HCT116 (cell line): ENCODE measurements around the gene C14orf93. TPM values are rescaled to one million over a fixed set of nuclear protein-coding genes. Genes with fewer than 3 reads are reported as not detected.

Experiments used
- ATAC-seq: fragments of 200-7000 bp; cut with Tn5 transposase; 2 replicates; pipeline ENCODE4 v1.9.1; 2020; ENCODE audit warnings: mild to moderate bottlenecking, moderate library complexity
- BruUV-seq: library from RNA; stranded (reverse); fragments of 400-500 nt; replicated peaks from 2 replicates; lab custom pipeline; 2021; lab: Mats Ljungman, UMichigan
- CTCF ChIA-PET: fragments of 300-600 bp; sonication (Branson Sonifier 250); formaldehyde crosslinking; loops from one replicate; lab custom pipeline; 2021; ENCODE audit warnings: antibody characterized with exemption; lab: Charles Lee
- POLR2A ChIA-PET: fragments of 300-600, 350-600 bp; sonication (Branson Sonifier 250); formaldehyde crosslinking; loops from one replicate; lab custom pipeline; 2021; ENCODE audit warnings: antibody characterized with exemption; lab: Charles Lee
- RAD21 ChIA-PET, 2 experiments: fragments of 300-600 bp; sonication (Branson Sonifier 250); formaldehyde crosslinking; loops; one replicate each; lab custom pipeline; 2023; ENCODE audit warnings: low total read pairs in 2 of 2; ENCODE audit not compliant: uncharacterized antibody in 2 of 2, unreplicated experiment in 2 of 2, low non-redundant PET in 1 of 2; lab: Charles Lee
- DNase-seq: peaks from one replicate; pipeline ENCODE4 v3.0.0-alpha.2; 2010; ENCODE audit warnings: low read depth, low spot score
- H2AFZ ChIP-seq: fragments of 200-600 bp; shearing (Covaris generic), sonication (generic); 2 replicates; pipeline ENCODE4 v1.6.1; 2017; ENCODE audit warnings: low read depth, mixed run types, mixed read lengths, antibody characterized with exemption, low read length; ENCODE audit not compliant: poor library complexity, severe bottlenecking
- H3K27ac ChIP-seq: 2 replicates; pipeline ENCODE4 v1.5.1; 2012; ENCODE audit warnings: low read depth, low read length
- H3K27me3 ChIP-seq: fragments of 200-600 bp; sonication (generic); 2 replicates; pipeline ENCODE4 v1.6.1; 2016; ENCODE audit warnings: mixed run types, low read length, mixed read lengths; ENCODE audit not compliant: insufficient read depth
- H3K36me3 ChIP-seq, 2 experiments: fragments of 200-500 bp in 1 of 2; fragments of 200-600 bp in 1 of 2; sonication (Bioruptor generic) in 1 of 2; sonication (generic) in 1 of 2; 2 replicates each; pipeline versions ENCODE4 v1.5.1 to v1.6.1; 2014 to 2016; ENCODE audit warnings: low read length in 2 of 2, inconsistent platforms in 1 of 2, mixed read lengths in 1 of 2, mixed run types in 1 of 2; ENCODE audit not compliant: insufficient read depth in 2 of 2, control insufficient read depth in 1 of 2
- H3K4me1 ChIP-seq, 2 experiments: fragments of 200-600 bp in 1 of 2; sonication (generic) in 1 of 2; 2 replicates each; pipeline versions ENCODE4 v1.5.1 to v1.6.1; 2012 to 2017; ENCODE audit warnings: low read length in 2 of 2, inconsistent platforms in 1 of 2, mild to moderate bottlenecking in 1 of 2, mixed read lengths in 1 of 2, mixed run types in 1 of 2, moderate library complexity in 1 of 2; ENCODE audit not compliant: insufficient read depth in 2 of 2, control insufficient read depth in 1 of 2
- H3K4me2 ChIP-seq: fragments of 200-600 bp; sonication (generic); 2 replicates; pipeline ENCODE4 v1.6.1; 2017; ENCODE audit warnings: mixed run types, low read length, mixed read lengths
- H3K4me3 ChIP-seq, 2 experiments: fragments of 200-600 bp in 1 of 2; sonication (generic) in 1 of 2; replicated peaks in 1 of 2; 2 replicates each; pipeline ENCODE4 v1.5.1; 2011 to 2016; ENCODE audit warnings: low read length in 2 of 2, control low read depth in 1 of 2, low read depth in 1 of 2, mild to moderate bottlenecking in 1 of 2, mixed read lengths in 1 of 2, mixed run types in 1 of 2
- H3K79me2 ChIP-seq: fragments of 200-600 bp; sonication (generic); 2 replicates; pipeline ENCODE4 v1.6.1; 2017; ENCODE audit warnings: mild to moderate bottlenecking, mixed run types, low read length, moderate library complexity, mixed read lengths; ENCODE audit not compliant: insufficient read depth
- H3K9ac ChIP-seq: fragments of 200-600 bp; sonication (generic); 2 replicates; pipeline ENCODE4 v1.6.1; 2016; ENCODE audit warnings: low read length, mixed read lengths
- H3K9me2 ChIP-seq: fragments of 200-600 bp; sonication (generic), shearing (Covaris generic); 2 replicates; pipeline ENCODE4 v1.6.1; 2017; ENCODE audit warnings: mixed run types, mild to moderate bottlenecking, moderate library complexity; ENCODE audit not compliant: insufficient read depth
- H3K9me3 ChIP-seq, 2 experiments: fragments of 200-500 bp in 1 of 2; fragments of 200-600 bp in 1 of 2; sonication (Bioruptor generic) in 1 of 2; sonication (generic) in 1 of 2; 2 replicates each; pipeline ENCODE4 v1.6.1; 2014 to 2017; ENCODE audit warnings: low read length in 2 of 2, mixed read lengths in 2 of 2, inconsistent platforms in 1 of 2, low read depth in 1 of 2, mild to moderate bottlenecking in 1 of 2, mixed run types in 1 of 2, moderate library complexity in 1 of 2; ENCODE audit not compliant: control insufficient read depth in 1 of 2, insufficient read depth in 1 of 2
- H4K20me1 ChIP-seq: fragments of 200-600 bp; sonication (generic), shearing (Covaris generic); 2 replicates; pipeline ENCODE4 v1.6.1; 2017; ENCODE audit warnings: mixed run types, mild to moderate bottlenecking, moderate library complexity; ENCODE audit not compliant: insufficient read depth
- CBX3 ChIP-seq: IDR thresholded peaks from 2 replicates; pipeline ENCODE4 v1.6.1; 2012; ENCODE audit warnings: low read depth
- EZH2 ChIP-seq: fragments of 200-600 bp; sonication (generic); IDR thresholded peaks from 2 replicates; pipeline ENCODE4 v1.6.1; 2017; ENCODE audit warnings: antibody characterized with exemption, mixed run types
- EZH2phosphoT487 ChIP-seq: fragments of 200-600 bp; IDR thresholded peaks from 2 replicates; pipeline ENCODE4 v1.6.1; 2018; ENCODE audit warnings: antibody characterized with exemption, borderline replicate concordance
- FOSL1 ChIP-seq: IDR thresholded peaks from 2 replicates; pipeline ENCODE4 v1.6.1; 2012; ENCODE audit warnings: low read depth
- JUND ChIP-seq: IDR thresholded peaks from 2 replicates; pipeline ENCODE4 v1.6.1; 2012
- POLR2A ChIP-seq: IDR thresholded peaks from 2 replicates; pipeline ENCODE4 v1.7.0; 2011; ENCODE audit warnings: borderline replicate concordance; ENCODE audit not compliant: insufficient read depth, insufficient read length; ENCODE audit errors: extremely low read depth
- POLR2AphosphoS5 ChIP-seq: IDR thresholded peaks from 2 replicates; pipeline ENCODE4 v1.6.1; 2011; ENCODE audit warnings: mild to moderate bottlenecking, low read depth, low read length, moderate library complexity
- SIN3A ChIP-seq: IDR thresholded peaks from 2 replicates; pipeline ENCODE4 v1.6.1; 2012; ENCODE audit warnings: low read depth
- SRF ChIP-seq: IDR thresholded peaks from 2 replicates; pipeline ENCODE4 v1.6.1; 2012; ENCODE audit warnings: low read depth
- intact Hi-C: fragments of 100-400 bp; cut with micrococcal nuclease; formaldehyde crosslinking; loops from 2 replicates; pipeline ENCODE4 v1.10.0; 2022
- total RNA-seq: library from RNA; stranded (reverse); gene quantifications from one replicate; pipeline ENCODE4 v1.2.1, GENCODE V29; 2021; ENCODE audit not compliant: unreplicated experiment
- TF ChIP-seq, protein P1 (sequence below): IDR thresholded peaks from 2 replicates; pipeline ENCODE4 v1.6.1; 2012
- TF ChIP-seq, protein P2 (sequence below): IDR thresholded peaks from 2 replicates; pipeline ENCODE4 v1.6.1; 2012; ENCODE audit warnings: low read depth
- TF ChIP-seq, protein P3 (sequence below): IDR thresholded peaks from 2 replicates; pipeline ENCODE4 v1.6.1; 2012

C14orf93 gene
- total RNA-seq, 1 experiment from 2014 or later = 13.7 TPM

DNA sequence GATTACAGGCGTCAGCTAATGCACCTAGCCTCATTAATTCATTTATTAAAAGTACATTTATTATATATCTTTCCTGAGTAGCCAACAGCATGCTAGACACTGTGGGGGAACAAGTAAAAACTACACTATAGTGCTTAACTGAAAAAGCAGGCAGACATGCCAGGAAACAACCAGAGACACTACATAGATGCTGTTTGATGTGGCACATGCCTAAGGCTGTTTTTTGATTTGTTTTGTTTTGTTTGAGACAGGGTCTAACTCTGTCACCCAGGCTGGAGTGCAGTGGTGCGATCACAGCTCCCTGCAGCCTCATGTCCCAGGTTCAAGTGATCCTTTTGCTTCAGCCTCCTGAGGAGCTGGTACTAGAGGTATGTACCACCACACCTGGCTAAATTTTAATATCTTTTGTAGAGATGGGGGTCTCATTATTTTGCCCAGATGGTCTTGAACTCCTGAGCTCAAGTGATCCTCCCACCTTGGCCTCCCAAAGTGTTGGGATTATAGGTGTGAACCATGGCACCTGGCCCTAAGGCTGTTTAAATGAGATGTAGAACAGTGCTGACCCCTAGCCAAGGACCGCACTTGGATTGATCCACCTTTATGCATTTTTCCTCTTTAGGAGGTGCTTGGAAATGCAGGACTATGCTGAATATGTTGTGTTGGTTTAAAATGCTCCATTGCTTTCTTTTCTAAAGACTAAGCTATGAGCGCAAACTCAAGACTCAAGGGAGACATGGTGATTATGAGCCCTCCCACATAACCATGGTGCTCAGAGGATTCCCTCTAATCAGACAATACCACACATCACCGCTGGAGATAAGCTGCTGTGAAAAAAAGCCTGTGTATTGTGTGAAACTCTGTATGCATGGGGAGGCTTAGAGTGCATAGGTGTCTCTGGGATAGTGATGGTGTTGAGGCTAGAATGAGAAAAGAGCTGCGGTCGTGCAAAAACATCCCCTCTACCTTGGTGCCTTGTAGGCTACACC, 10.5 kb upstream of the C14orf93 start:
- no peak overlapping the region for H3K27ac ChIP-seq
- ChIA-PET POLR2A (interaction anchor here (1.3 kb wide), 1 partner anchor 13 kb away, joined by 4 read pairs; no protein-coding TSS in a partner anchor), RAD21 (interaction anchor here in 1 of 2 experiments (0.6 kb wide), 1 partner anchor 12 kb away, joined by 4 read pairs; no protein-coding TSS in a partner anchor), CTCF (no interaction called here)
- no TSS peak for BruUV-seq
- TF ChIP-seq JUND (no peak), CBX3 (no peak), EZH2 (no peak), POLR2A (no peak), FOSL1 (no peak), EZH2phosphoT487 (no peak), POLR2AphosphoS5 (no peak), SIN3A (no peak), SRF (no peak)
- TF ChIP-seq, protein P1, sequence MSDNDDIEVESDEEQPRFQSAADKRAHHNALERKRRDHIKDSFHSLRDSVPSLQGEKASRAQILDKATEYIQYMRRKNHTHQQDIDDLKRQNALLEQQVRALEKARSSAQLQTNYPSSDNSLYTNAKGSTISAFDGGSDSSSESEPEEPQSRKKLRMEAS = no peak
- TF ChIP-seq, protein P2, sequence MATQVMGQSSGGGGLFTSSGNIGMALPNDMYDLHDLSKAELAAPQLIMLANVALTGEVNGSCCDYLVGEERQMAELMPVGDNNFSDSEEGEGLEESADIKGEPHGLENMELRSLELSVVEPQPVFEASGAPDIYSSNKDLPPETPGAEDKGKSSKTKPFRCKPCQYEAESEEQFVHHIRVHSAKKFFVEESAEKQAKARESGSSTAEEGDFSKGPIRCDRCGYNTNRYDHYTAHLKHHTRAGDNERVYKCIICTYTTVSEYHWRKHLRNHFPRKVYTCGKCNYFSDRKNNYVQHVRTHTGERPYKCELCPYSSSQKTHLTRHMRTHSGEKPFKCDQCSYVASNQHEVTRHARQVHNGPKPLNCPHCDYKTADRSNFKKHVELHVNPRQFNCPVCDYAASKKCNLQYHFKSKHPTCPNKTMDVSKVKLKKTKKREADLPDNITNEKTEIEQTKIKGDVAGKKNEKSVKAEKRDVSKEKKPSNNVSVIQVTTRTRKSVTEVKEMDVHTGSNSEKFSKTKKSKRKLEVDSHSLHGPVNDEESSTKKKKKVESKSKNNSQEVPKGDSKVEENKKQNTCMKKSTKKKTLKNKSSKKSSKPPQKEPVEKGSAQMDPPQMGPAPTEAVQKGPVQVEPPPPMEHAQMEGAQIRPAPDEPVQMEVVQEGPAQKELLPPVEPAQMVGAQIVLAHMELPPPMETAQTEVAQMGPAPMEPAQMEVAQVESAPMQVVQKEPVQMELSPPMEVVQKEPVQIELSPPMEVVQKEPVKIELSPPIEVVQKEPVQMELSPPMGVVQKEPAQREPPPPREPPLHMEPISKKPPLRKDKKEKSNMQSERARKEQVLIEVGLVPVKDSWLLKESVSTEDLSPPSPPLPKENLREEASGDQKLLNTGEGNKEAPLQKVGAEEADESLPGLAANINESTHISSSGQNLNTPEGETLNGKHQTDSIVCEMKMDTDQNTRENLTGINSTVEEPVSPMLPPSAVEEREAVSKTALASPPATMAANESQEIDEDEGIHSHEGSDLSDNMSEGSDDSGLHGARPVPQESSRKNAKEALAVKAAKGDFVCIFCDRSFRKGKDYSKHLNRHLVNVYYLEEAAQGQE = no peak
- TF ChIP-seq, protein P3, sequence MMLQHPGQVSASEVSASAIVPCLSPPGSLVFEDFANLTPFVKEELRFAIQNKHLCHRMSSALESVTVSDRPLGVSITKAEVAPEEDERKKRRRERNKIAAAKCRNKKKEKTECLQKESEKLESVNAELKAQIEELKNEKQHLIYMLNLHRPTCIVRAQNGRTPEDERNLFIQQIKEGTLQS = no peak
- no peaks in the 10 kb centered on the region for H3K27me3 ChIP-seq
- no peaks in the 10 kb centered on the region for H4K20me1 ChIP-seq
- DNase-seq = no peak
- H3K36me3 ChIP-seq = peaks cover 0 to 4% of the 10 kb centered on the region in 2 experiments; a peak in 2 of 4 replicates
- intact Hi-C loops = no loop called here
- no peaks in the 10 kb centered on the region for H3K9me3 ChIP-seq
- H3K9ac ChIP-seq = no peak overlapping the region
- H3K79me2 ChIP-seq = no peaks in the 10 kb centered on the region
- H3K9me2 ChIP-seq = no peaks in the 10 kb centered on the region
- ATAC-seq = no peak
- H3K4me3 ChIP-seq = no peak overlapping the region
- H3K4me2 ChIP-seq = no peak overlapping the region
- peaks cover 4 to 8% of the 10 kb centered on the region in 2 experiments; a peak in 3 of 4 replicates for H3K4me1 ChIP-seq
- H2AFZ ChIP-seq = no peak overlapping the region
